HG03442 (cell line): ENCODE measurements around the gene SETD7.

Experiments used
- ATAC-seq: cut with Tn5 transposase; IDR thresholded peaks from one replicate; pipeline ENCODE4 v1.9.1; 2021; ENCODE audit warnings: mild to moderate bottlenecking, moderate library complexity; ENCODE audit not compliant: unreplicated experiment

The SETD7 gene

GRCh38 chr4:139514382-139515059, 41.5 kb downstream of the SETD7 start:
- no peak for ATAC-seq

DNA sequence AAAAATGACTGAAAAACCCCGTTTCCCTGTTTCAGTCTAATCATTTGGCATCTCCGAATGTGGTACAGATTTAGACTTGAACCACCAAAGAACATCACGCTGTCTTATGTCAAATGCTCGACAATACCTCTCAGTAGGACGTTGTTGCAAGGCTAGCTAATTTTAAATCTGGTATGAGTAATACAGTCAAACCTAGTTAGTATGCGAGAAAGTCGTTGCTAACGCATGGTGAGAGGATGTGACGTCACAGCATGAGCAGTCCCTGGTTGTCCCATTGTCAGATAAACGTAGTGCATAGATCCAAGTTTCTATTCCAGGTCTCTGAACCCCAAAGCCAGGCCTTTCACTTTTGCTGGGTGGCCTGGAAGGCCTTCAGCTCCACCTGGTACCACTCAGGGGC, 44.7 kb downstream of the SETD7 start:
- ATAC-seq: no peak

DNA sequence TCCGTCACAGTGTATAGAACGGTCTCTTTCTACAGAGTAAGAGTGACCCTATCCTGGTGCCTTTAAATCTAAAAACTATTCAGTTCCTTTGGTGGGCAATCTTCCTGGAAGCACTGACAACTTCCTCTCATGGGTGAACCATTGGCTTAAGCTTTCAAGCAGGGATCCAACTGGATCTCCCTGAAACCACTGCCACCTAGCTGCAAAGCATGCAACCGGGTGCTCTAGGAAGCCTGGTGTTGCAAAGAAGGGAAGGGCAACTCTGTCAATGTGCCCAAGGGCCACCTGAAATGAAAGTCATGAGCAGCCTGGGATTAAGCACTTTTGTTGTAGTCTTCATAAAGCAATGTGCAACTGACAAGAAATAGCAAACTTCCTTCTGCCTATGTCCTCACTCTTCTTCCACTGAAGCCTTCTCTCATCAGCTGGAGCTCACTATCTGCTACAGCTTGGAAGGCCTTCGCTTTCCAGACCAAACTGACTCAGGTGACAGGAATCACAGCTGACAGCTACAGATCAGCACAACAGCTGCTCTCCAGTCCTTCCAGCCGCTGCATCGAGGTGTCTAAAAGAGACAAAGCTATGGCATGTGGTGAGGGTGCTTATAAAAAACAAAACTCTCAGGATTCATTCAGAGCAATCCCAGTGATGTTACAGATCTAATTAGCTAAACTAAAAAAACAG, 46.1 kb downstream of the SETD7 start:
- no peak for ATAC-seq

GRCh38 chr4:139508581-139509237, 47.3 kb downstream of the SETD7 start:
- no peak for ATAC-seq

GRCh38 chr4:139506774-139507173, 49.2 kb downstream of the SETD7 start:
- no peak for ATAC-seq

GRCh38 chr4:139503622-139504166, 52.3 kb downstream of the SETD7 start:
- no peak for ATAC-seq

DNA sequence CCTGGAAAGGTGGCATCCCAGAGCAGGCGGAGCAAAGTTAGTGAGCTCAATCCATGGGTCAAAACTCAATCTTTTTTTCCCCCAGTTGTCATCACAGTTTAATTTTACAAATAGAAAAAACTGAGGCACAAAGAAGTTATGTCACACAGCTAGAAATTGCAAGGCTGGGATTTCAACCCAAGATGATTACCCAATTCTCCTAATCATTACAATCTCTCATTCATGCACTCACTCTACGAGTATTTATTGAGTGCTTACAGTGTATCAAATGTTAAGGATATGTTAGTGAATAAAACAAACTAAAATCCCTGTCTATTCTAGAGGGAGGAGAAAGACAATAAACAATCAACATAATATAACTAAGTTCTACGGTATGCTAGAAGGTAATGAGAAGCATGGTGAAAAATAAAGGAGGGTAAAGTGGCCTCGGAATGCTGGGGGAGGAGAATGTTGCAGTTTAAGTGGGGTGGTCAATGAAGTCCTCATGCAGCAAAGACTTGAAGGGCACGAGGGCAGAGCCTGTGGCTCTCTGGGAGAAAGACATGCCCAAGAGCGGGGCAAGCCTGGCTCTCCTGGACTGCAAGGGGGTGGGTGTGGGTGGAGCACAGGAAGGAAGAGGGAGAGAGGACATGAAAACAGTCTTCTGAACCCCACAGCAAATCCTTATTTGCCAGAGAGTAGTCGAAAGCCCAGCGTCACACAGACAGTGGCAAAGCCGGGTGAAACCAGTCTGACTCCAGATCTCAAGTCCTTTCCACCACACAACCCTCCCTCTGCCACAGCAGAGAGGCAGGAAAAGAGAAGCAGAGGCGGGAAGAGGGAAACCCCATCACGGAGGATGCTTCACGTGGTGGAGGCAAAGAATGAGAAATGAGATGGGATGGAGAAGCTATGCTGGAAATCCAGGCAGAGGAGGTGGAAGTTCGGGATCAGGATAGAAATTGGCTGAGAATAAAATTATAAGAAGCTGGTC, 53.8 kb downstream of the SETD7 start:
- ATAC-seq: no peak

GRCh38 chr4:139501527-139501926, 54.5 kb downstream of the SETD7 start:
- ATAC-seq: no peak

- no peak for ATAC-seq
Observed at GRCh38 chr4:139501117-139501516, 54.9 kb downstream of the SETD7 start.

DNA sequence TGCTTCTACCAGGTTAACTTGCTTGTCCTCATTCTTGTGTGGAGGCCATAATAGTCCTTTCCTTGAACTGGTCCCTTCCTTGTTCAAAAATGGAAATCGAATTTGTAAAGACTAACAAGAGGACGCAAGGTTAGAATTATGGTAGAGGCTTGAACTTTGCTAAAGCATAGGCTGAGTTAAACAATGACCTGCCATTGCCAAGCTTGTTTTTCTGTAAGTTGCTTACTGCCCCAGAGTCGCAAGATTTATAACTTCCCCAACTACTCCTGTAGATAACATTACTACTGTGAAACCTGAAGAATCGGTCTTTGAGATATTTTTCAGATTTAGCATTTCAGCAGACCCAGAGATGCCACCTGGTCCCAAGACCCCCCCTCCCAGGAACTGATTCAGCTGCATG, 56.8 kb downstream of the SETD7 start:
- no peak for ATAC-seq

DNA sequence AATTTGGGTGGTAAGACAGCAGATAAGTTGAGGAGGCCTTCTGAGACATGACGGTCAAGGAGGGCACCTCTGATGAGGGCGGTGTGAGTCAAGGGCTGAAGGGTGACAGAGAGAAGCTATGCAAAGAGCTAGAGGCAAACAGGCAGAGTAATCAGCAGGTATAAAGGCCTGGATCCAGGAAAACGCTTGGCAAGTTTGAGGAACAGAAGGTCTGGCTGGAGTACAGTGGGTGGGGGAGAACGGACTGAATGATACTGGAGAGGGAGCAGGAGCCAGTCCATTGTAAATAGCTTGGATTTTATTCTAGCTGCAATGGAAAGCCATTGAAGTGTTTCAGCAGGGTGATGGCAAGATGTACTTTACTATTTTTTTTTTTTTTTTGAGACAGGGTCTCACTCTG, 62.8 kb downstream of the SETD7 start:
- no peak for ATAC-seq

GRCh38 chr4:139492429-139492828, 63.6 kb downstream of the SETD7 start:
- no peak for ATAC-seq

GRCh38 chr4:139489638-139490037, 66.4 kb downstream of the SETD7 start:
- no peak for ATAC-seq

- no peak for ATAC-seq
Observed at GRCh38 chr4:139488442-139488841, 67.6 kb downstream of the SETD7 start.

DNA sequence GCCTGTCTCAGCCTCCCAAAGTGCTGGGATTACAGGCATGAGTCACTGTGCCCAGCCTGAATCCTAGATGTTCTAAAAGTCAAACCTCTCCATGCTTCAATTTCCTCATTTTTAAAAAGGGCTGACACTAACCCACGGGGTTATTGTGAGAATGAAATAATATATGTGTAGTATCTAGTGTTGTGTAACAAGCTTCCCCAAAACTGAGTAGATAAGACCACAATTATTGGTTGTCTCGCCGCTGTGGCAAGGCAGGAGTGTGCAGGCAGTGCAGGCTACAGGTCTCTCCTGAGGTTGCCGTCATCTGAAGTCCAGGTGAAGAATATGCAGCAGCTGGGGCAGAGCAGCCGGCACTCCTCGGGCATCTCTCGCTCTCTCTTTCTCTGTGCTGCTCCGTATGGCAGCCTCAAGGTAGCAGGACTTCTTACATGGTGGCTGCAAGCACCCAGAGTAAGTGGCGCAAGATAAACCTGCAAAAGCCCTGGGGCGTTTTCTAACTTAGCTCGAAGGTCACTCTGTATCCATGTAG, 71.2 kb downstream of the SETD7 start:
- no peak for ATAC-seq

GRCh38 chr4:139483000-139483399, 73.0 kb downstream of the SETD7 start:
- ATAC-seq: no peak

GRCh38 chr4:139481465-139481864, 74.6 kb downstream of the SETD7 start:
- no peak for ATAC-seq

- no peak for ATAC-seq
Observed at GRCh38 chr4:139476363-139476762, 79.7 kb downstream of the SETD7 start.

DNA sequence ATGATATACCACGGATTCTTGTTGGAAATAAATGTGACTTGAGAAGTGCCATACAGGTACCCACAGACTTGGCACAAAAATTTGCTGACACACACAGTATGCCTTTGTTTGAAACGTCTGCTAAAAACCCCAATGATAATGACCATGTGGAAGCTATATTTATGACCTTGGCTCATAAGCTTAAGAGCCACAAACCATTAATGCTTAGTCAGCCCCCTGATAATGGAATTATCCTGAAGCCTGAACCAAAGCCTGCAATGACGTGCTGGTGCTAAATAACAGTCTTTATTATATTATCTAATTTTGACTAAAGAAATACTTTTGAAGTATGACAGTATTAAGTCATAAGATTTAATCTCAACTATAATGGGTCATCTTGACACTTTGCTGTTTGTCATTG, 83.2 kb downstream of the SETD7 start:
- ATAC-seq: no peak

GRCh38 chr4:139470997-139471665, 84.9 kb downstream of the SETD7 start:
- no peak for ATAC-seq
